ENCODE results near the gene SLC9A6.

SLC9A6 gene

DNA sequence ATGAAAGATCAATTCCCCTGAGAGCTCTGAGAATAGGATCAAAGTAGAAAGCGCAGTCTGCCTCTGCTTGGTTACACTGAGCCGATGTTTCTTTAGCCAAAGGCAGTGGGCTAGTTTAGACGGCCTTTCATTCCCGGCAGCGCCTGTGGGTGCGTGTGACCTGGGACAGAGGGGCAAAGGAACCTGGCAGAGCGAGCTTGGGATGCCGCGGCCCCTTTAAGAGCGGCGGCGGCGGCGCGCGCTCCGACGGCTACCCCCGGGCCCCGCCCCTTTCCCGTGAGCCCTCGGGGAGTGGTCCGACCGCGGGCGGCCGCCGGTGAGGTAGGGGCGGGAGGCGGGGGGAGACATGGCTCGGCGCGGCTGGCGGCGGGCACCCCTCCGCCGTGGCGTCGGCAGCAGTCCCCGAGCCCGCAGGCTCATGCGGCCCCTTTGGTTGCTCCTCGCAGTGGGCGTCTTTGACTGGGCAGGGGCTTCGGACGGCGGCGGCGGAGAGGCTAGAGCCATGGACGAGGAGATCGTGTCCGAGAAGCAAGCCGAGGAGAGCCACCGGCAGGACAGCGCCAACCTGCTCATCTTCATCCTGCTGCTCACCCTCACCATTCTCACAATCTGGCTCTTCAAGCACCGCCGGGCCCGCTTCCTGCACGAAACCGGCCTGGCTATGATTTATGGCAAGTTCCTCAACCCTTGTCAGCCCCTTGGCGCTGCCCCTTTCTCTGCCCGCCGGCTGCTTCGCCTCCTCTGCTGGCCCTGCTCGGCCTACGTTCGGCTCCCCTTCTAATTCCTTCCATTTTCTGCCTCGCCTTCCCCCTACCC lies at the start of gene SLC9A6:
TSS of gene SLC9A6 (plus strand) at position 279 of the 816 bp plus-strand sequence. CDS start at position 503, 224 bp downstream.
- no peak for DNase-seq

DNA sequence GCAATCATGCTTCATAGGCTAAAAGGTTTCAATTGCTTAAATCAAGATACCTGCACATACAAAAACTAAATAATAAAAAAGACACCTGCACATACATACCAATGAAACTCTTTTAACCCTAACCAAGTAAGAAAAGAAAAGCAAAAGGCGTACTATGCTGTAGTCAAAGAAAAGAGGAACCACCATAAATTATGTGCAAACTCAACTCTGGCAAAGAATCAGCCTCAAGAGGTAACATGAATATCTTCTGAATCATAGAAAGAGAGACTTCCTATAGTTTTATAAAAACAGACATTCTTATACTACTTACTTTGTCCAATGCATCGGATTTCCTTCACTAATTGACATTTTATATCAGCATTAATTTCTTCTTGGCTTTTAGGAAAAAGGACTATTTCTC lies 40.7 kb upstream of the SLC9A6 start:
- DNase-seq: no peak

DNA sequence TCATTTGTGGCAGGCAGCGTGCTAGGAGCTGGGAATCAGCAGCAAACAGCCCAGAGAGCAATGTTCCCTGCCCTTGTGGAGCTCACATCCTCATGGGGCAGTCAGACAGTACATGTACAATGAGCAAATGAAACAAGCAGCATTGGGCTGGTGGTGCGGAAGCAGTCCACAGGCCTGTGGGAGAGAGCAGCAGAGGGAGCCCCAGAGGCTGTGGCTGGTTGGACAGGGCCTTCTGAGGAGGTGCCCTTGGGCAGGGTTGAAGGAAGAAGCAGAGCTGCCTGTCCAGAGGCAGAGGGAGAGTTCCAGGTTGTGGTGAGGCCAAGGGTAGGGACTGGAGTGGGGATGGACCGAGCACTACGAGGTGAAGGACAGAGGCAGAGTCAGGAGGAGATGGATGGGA lies 33.9 kb upstream of the SLC9A6 start:
- no peak for DNase-seq

DNA sequence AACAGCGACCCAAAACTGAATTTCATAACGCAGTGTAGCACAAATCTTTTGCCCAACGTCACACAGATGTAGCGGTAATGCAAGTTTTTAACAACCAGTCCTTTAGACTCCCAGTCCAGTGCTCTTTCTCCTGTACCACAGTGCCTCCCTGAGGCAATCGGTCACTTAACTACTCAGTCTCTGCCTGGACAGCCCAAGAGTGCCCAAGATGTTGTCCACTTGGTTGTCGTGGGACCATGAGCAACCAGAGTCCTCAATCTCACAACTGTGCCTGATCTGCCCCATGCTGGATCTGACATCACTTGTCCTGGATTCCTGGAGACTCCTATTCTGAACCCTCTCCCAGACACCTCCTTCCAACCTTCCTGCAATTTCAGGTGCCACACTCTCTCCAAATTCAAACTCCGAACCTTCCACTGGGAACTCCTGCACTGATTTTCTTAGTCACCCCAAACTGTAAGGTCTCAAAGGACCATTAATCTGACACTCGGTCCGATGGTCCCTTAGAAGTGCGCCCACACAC lies 12.1 kb upstream of the SLC9A6 start:
- DNase-seq: no peak

DNA sequence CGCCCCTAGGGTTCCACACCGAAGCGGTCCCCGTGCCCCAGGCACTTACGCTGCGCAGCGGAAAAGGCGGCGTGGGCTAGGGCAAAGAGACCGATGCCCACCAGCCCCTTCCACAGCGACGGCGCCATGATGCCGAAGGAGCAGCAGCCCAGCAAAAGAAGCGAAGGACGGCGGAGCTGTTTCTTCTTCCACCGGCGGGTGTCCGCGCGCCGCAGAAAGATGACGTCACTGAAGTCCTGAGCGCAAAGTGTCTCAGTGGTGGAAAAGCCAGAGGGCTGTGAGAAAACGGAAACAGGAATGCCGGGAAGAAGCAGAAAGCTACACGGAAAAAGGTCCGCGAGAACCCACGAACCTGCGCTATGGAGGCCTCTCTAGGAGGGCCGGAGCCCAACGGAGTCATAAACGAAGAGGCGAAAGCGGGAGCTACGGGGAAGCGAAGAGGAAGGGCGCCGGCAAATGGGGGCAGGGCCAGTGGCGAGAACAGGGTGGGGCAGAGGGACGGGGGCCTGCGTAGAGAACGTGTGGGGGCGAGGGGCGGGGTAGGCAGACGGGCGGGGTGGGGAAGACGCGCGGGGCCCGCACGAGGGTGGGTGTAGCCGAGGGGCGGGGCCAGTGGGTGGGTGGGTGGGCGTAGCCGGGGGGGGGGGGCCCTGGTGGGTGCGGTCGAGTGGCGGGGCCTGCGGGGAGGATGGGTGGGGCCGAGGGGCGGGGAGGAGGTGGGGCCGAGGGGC lies 11.5 kb upstream of the SLC9A6 start, which contains the start of gene MMGT1:
TSS of gene MMGT1 (minus strand) at position 441 of the 731 bp plus-strand sequence. CDS start at position 128, 313 bp downstream.
- peak; percentile 56 for DNase-seq

DNA sequence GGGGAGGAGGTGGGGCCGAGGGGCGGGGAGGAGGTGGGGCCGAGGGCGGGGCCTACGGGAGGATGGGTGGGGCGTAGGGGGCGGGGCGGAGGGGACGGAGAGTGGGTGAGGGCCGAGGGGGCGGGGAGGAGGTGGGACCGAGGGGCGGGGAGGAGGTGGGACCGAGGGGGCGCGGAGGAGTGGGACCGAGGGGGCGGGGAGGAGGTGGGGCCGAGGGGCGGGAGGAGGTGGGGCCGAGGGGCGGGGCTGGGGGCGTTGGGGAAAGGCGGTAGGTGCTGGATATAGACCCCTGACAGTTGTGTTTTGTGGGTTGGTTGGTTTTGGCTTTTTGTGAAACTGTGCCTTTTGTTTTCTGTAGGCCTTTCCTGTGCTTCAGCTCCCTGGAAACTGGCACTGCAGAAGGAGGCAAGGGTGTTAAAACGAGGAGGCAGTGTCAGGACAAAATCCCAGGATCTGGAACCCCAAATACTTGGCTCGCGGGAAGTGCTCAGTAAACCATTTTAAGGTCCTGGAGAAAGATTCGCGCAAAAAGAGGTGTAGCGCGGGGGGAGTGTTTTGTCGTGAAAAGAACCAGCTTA lies 10.9 kb upstream of the SLC9A6 start:
- DNase-seq: no peak

DNA sequence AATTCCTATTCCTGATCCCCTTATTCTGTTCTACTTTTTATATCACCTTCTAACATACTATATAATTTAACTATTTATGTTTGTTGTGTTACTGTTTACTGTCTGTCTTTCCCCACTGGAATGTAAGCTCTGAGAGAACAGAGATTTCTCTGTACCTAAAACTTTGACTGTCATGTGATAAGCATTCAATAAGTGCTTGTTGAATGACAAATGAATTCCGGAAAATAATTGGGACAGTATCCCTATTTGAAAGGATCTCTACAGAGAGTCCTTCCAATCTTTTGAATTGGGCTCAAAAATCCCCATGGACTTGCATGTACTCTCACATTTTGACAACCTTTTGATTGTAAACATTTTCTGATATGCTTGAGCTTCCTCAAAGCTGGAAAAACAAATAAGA lies 9.8 kb upstream of the SLC9A6 start:
- DNase-seq: no peak

DNA sequence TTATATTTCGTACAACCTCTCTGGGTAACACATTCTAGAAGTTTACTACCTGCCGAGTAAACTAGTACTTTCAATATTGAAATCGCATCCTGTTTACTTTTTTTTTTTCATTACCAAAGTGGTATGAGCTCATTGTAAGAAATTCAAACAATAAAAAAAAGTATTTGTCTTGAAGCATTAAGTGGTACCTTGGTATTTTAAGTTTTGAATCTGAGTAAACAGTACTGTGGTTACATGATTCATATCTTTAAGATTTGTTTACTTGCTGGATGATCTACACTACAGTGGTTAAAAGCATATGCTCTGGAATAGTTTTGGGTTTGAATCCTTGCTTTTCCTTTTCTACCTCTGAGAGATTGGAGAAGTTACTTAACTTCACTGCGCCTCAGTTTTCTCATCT lies 7.6 kb upstream of the SLC9A6 start:
- DNase-seq: no peak

DNA sequence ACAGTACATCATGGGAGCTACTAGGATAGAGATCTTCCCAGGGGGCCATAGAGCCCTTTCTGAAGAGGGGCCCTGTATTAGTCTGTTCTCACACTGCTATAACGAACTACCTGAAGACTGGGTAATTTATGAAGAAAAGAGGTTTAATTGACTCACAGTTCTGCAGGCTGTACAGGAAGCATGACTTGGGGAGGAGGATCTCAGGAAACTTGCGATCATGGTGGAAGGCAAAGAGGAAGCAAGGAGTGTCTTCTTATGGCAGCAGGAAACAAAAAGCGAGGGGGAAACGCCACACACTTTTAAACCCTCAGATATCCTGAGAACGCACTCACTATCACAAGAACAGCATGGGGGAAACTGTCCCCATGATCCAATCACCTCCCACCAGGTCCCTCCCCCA lies 4.2 kb upstream of the SLC9A6 start:
- no peak for DNase-seq

DNA sequence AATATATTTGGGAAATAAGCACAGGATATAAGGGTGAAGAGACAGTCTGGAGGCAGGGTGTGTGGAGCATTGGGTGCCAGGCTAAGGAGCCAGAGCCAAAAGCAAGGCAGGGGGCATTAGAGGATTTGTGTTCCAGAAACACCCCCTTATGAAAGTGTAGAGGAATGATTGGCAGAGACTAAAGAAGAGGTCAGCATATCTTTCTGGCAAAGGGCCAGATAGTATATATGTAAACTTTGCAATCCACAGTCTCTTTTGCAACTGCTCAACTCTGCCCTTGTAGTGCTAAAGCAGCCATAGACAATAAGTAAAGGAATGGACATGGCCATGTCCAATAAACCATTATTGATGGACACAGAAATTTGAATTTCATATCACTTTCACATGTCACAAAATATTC lies 3.6 kb upstream of the SLC9A6 start:
- no peak for DNase-seq

DNA sequence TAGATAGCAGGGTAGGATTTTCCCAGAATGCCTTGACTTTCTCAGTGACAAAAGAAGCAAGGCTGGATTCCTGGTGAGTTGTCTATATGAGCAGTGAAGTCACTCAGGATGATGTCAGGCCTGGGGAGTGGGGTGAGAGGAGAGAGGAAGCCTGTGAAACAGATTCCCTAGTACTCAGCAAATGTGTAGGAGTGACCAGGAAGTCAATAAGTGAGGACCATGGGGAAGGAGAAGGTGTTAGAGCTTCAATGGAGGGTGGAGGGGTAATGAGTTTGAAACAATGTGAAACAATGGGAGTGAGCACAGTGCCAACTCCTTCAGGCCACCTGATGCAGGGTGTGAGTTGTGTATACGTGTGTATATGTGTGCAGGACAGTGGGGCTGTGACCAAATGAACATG lies 2.4 kb upstream of the SLC9A6 start:
- no peak for DNase-seq

DNA sequence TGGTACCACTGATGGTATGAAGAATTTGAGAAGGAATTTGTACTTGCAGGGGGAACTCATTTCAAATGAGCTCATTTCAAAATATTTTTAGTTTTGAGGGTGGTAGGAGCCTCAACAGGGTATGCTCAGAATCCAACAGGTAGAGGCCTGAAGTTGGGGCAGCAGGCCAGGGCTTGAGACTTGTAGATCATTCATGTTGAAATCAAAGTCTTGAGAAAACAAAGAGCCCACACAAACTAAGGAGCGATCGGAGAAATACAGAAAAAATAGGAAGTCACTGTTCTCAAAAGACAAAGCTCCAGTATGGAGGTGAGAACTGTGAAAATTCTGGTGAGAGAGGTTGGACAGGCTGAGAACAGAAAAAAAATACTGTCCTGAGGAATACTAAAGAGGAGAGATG lies 979 bp upstream of the SLC9A6 start:
- DNase-seq: no peak

DNA sequence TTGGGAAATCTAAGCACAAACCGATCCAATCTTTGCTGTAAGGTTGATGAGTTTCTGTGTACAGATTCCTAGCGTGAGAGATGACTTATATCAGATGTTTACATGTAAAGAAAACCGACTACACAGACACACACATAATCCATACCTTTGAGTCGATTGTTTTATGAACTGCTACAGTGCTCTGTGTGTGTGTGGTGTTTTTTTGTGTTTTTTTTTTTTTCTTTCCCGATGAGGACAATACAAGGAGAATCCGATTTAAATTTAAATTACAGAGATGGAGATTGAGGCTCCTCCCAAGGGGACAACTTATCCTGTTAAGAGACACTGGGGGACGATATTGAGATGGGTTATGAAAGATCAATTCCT lies 461 bp upstream of the SLC9A6 start:
- no peak for DNase-seq

DNA sequence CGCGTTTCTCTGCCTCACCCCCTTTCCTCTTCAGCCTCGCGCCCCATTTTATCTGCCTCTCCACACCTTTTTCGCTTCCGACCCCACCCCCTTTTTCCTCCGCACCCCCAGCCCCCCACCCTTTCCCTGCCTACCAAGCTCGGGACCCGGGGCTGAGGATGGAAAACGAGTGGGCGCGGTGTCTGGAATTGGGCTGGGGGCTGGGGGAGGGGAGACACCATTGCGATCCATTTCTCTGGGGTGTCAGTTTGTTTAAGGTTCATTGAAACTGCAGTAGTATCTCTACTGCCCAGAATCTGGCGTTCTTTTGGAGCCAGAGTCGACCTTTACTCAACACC lies 707 bp downstream of the SLC9A6 start:
- no peak for DNase-seq

DNA sequence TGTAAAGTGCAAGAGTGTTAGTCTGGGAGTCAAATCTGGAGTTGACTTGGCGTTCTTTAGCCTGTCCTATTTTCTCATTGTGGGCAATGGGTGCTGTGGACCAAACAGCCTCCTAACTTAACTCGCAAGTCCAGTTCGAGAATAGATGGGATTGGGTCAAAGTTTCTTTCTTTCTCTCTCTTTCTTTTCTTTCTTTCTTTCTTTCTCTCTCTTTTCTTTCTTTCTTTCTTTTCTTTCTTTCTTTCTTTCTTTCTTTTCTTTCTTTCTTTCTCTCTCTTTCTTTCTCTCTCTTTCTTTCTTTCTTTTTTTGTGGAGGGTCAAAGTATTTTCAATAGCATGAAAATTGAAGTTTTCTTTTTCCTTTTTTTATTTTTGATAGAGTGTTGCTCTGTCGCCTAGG lies 3.0 kb downstream of the SLC9A6 start:
- no peak for DNase-seq

DNA sequence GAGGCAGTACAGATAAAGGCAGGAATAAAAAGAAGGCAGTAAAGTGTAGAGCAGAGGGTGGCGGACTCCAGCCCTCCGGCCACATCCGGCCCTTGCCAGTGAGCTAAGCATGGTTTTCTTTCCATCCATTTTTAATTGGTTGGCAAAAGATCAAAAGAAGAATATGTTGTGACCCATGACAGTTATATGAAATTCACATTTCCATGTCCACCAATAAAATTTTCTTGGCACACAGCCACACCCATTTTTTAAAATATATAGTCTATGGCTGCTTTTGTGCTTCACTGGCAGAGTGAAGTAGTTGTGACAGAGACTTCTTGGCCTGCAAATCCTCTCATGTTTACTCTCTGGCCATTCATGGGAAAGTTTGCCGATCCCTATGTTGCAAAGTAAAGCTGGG lies 29.8 kb downstream of the SLC9A6 start:
- DNase-seq: no peak

DNA sequence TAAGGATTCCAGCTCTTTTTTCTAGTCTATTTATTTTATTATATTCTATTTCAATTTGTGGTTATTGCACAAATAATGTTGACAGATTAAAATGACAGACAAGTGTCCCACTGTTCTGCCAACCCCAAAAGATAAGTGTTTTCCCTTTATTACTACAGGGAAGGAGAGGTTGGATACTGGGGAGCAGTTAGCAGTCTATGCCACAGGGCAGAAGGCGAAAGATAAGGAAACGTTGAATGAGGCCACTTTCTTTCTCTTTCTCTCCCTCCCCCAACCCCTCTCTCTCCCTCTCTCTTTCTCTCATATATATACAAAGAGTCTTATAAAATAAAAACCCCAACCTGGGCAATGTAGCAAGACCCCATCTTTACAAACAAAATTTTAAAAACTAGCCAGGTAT lies 31.6 kb downstream of the SLC9A6 start:
- DNase-seq: no peak

DNA sequence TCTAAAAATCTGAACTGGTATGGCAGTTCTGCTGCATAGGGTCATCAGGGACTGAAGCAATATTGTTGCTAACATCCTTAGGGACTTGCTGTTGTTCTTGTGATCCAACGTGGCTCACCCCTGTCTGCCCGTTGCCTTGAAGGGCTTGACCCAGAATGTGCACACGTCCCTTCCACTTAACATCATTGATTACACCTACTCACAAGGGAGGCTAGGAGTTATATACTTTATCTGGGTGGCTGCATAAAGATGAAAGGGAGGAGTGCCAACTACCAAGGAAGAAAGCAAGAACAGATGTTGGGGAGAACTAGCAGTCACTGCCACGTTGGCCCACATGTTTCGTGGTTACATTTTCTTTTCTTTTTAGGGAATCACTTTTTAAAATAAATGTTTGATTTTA lies 34.0 kb downstream of the SLC9A6 start:
- no peak for DNase-seq

DNA sequence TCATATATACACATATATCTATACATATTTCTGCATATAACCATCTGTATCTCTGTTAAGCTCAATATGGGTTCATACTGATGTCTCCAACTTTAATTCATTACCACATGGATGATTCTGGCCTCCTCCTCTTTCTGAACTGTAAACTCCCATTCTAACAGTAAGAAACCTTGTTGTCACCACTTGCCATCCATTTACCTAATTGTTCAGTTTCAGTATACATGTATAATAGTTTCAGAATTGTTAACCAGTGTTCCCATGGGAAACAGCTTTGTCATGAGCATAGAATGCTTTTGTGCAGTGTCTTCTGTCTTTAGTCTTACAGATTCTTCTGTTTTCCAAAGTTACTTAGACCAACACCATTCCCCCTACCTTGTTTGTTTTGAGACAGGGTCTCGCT lies 35.9 kb downstream of the SLC9A6 start:
- no peak for DNase-seq

DNA sequence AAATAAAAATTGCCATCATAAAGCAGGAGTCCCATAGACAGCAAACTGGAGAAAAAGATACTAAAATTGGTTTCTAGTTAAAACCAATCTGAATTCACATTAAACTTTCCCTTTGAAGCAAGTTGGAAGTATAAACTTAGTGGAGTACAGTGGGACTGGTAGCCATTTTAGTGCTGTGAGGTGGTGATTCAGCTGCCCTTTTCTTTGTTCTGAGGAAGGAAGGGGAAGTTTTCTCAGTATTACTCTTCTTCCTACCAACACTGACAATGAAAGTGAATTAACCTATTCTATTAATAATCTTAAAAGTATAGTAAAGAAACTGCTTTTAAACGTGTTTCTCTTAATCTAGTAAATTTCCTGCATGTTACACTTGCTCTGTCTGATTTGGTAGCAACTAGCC lies 36.7 kb downstream of the SLC9A6 start:
- no peak for DNase-seq

DNA sequence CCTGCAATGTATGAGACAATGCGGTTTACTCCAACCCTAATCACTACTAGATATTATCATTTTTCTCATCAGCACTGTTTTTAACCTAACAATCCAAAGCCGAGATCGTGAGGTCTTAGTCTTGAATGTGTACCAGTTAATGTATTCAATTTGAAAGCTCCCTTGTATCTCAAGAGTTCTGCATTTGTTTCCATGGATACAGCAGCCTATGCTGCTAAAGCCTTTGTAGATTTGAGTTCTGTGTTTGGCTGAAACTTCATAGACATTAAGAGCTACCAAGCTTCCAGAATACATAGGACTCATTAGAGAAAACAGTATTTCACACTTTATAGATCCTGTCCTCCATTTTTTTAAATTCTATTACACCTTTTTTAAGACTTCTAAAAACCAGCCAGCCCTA lies 39.9 kb downstream of the SLC9A6 start:
- DNase-seq: no peak

DNA sequence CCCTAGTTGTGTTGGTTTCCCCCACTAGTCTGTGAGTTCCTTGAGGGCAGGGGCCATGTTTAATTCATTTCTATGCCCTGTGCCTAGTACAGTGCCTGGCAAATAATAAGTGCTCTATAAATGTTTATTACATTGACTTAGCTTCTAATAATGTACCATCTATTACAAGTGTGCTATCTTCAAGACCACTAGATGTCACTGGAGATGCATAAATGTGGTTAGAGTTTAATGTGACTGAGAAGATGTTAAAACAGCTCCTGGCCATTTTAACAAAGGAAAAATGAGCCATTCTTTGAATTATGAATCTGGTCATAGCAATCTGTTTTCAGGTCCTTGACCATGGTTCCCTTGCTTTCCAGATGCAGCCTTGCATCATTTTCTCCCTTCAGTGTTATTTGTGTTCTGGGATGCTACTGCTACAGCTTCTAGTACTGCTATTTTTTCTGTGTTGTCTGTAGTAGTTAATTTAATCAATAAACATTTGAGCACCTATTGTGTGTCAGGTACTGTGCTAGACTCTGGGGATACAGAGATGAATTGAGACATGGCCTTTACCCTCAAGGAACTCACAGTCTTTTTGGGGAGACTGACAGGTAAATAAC lies 43.2 kb downstream of the SLC9A6 start:
- peak; percentile 45 for DNase-seq

DNA sequence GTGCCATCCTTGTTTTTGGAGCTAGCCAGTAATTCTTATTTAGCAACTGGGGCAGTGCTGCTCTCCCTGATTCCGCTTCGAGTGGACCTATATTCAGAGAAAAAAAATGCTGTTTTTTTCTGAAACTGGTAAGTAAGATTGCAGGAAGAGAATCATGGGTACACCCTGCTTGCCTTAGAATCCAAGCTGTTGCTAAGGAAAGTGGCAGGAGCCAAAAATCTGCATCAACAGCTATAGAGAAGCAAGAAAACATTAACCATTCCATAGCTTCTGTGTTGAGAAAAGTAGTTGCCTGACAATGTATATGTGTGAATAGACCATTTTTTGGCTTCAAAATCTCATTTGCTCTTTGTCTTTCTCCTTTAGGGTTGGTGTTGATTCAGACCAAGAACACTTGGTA lies 44.5 kb downstream of the SLC9A6 start:
- DNase-seq: no peak
